ENCODE measurements around the gene LRRK1.

- TF ChIP-seq AFF4 (CRISPR knock-in tag; IDR thresholded peaks at IDR 0.05; ENCODE audit: borderline replicate concordance): no peak
- TF ChIP-seq CTCF (IDR thresholded peaks at IDR 0.05): no peak
- TF ChIP-seq SP1 (CRISPR knock-in tag; conservative IDR thresholded peaks at IDR 0.05): no peak
- no peak for TF ChIP-seq TCF7 (CRISPR knock-in tag; IDR thresholded peaks at IDR 0.05; ENCODE audit: low read depth)
- no peak for TF ChIP-seq JUN (CRISPR knock-in tag; IDR thresholded peaks at IDR 0.05)
- no peak for TF ChIP-seq NFYB (CRISPR knock-in tag; conservative IDR thresholded peaks at IDR 0.05; ENCODE audit: low read depth)
- no peak for TF ChIP-seq USF2 (CRISPR knock-in tag; IDR thresholded peaks at IDR 0.05)
- TF ChIP-seq TEAD4 (CRISPR knock-in tag; IDR thresholded peaks at IDR 0.05): no peak
- TF ChIP-seq ATF6 (CRISPR knock-in tag; IDR thresholded peaks at IDR 0.05): no peak
- TF ChIP-seq ZNF416 (CRISPR knock-in tag; IDR thresholded peaks at IDR 0.05): no peak
- no peak for TF ChIP-seq USF1 (CRISPR knock-in tag; IDR thresholded peaks at IDR 0.05)
Observed at GRCh38 chr15:101114610-101115009, 195.5 kb downstream of the LRRK1 start.

Measured in WTC11 (cell line).